IMR-90 (cell line): Measurements from ENCODE around the gene GGNBP2. TPM values are rescaled to one million over a fixed set of nuclear protein-coding genes. Genes with fewer than 3 reads are reported as not detected.

Experiments
- ATAC-seq: fragments of 200-7000 bp; cut with Tn5 transposase; 2 replicates; pipeline ENCODE4 v1.9.1; 2020; ENCODE audit warnings: low read depth, mild to moderate bottlenecking, moderate library complexity
- BruUV-seq: library from RNA; stranded (reverse); fragments of 400-500 nt; replicated peaks from 2 replicates; lab custom pipeline; 2021; lab: Mats Ljungman, UMichigan
- CTCF ChIA-PET: fragments of 300-600 bp; formaldehyde crosslinking; extraction: SDS; loops from one replicate; lab custom pipeline; 2021; ENCODE audit warnings: antibody characterized with exemption; lab: Yijun Ruan, JAX
- POLR2A ChIA-PET: fragments of 300-600 bp; sonication (Branson Sonifier 250); formaldehyde crosslinking; loops from one replicate; lab custom pipeline; 2022; ENCODE audit warnings: antibody characterized with exemption; ENCODE audit not compliant: unreplicated experiment; lab: Charles Lee
- DNase-seq: peaks from one replicate; pipeline ENCODE4 v3.0.0; 2013
- H2AFZ ChIP-seq: replicated peaks from 2 replicates; pipeline ENCODE3; 2013; ENCODE audit warnings: low read length, mild to moderate bottlenecking; ENCODE audit not compliant: poor library complexity
- H2AK5ac ChIP-seq: 2 replicates; pipeline ENCODE4 v1.6.1; 2013; ENCODE audit warnings: low read depth, low read length, inconsistent platforms
- H2AK9ac ChIP-seq: replicated peaks from 2 replicates; pipeline ENCODE3; 2013; ENCODE audit warnings: mild to moderate bottlenecking, low read depth, low read length, moderate library complexity; ENCODE audit not compliant: poor library complexity
- H2BK120ac ChIP-seq: 2 replicates; pipeline ENCODE4 v1.6.1; 2013; ENCODE audit warnings: low read depth, low read length, inconsistent platforms
- H2BK15ac ChIP-seq: 3 replicates; pipeline ENCODE4 v1.6.1; 2013; ENCODE audit warnings: low read depth, low read length, inconsistent platforms
- H2BK20ac ChIP-seq: 2 replicates; pipeline ENCODE4 v1.6.1; 2013; ENCODE audit warnings: low read depth, mild to moderate bottlenecking, inconsistent platforms, low read length, moderate library complexity
- H2BK5ac ChIP-seq: 2 replicates; pipeline ENCODE4 v1.6.1; 2013; ENCODE audit warnings: mild to moderate bottlenecking, low read depth, low read length, inconsistent platforms; ENCODE audit not compliant: poor library complexity, severe bottlenecking
- H3K14ac ChIP-seq: replicated peaks from 2 replicates; pipeline ENCODE4 v1.6.1; 2013; ENCODE audit warnings: low read depth, low read length, inconsistent platforms
- H3K18ac ChIP-seq: 2 replicates; pipeline ENCODE4 v1.6.1; 2013; ENCODE audit warnings: low read depth, low read length, control low read depth
- H3K23ac ChIP-seq: 2 replicates; pipeline ENCODE4 v1.6.1; 2013; ENCODE audit warnings: low read depth, low read length, inconsistent platforms
- H3K27ac ChIP-seq: 2 replicates; pipeline ENCODE4 v1.5.1; 2013; ENCODE audit warnings: mild to moderate bottlenecking, control low read depth, low read length; ENCODE audit not compliant: insufficient read depth
- H3K27me3 ChIP-seq: 2 replicates; pipeline ENCODE4 v1.6.1; 2013; ENCODE audit warnings: low read length; ENCODE audit not compliant: control insufficient read depth, insufficient read depth
- H3K36me3 ChIP-seq: 2 replicates; pipeline ENCODE4 v1.6.1; 2013; ENCODE audit warnings: low read length, mixed read lengths; ENCODE audit not compliant: control insufficient read depth, insufficient read depth
- H3K4ac ChIP-seq: 2 replicates; pipeline ENCODE4 v1.6.1; 2013; ENCODE audit warnings: low read depth, low read length, inconsistent platforms
- H3K4me1 ChIP-seq: 2 replicates; pipeline ENCODE4 v1.6.1; 2013; ENCODE audit warnings: low read length, mixed read lengths; ENCODE audit not compliant: control insufficient read depth, insufficient read depth
- H3K4me2 ChIP-seq: 2 replicates; pipeline ENCODE4 v1.6.1; 2013; ENCODE audit warnings: low read depth, mild to moderate bottlenecking, control low read depth, low read length, moderate library complexity
- H3K4me3 ChIP-seq: 2 replicates; pipeline ENCODE4 v1.5.1; 2013; ENCODE audit warnings: low read depth, mild to moderate bottlenecking, control low read depth, low read length, moderate library complexity; ENCODE audit not compliant: insufficient read depth
- H3K56ac ChIP-seq: 2 replicates; pipeline ENCODE4 v1.6.1; 2013; ENCODE audit warnings: low read length, inconsistent platforms; ENCODE audit not compliant: insufficient read depth; ENCODE audit errors: extremely low read depth
- H3K79me1 ChIP-seq, 2 experiments: 2 replicates each; pipeline ENCODE4 v1.6.1; 2013; ENCODE audit warnings: low read length in 2 of 2, inconsistent platforms in 1 of 2, low read depth in 1 of 2
- H3K9ac ChIP-seq: 2 replicates; pipeline ENCODE4 v1.6.1; 2013; ENCODE audit warnings: low read depth, low read length, control low read depth
- H3K9me1 ChIP-seq: 2 replicates; pipeline ENCODE4 v1.6.1; 2013; ENCODE audit warnings: low read length, inconsistent platforms; ENCODE audit not compliant: insufficient read depth
- H3K9me3 ChIP-seq: 2 replicates; pipeline ENCODE4 v1.6.1; 2013; ENCODE audit warnings: low read length; ENCODE audit not compliant: control insufficient read depth, insufficient read depth
- H4K20me1 ChIP-seq: 2 replicates; pipeline ENCODE4 v1.6.1; 2013; ENCODE audit warnings: low read length, inconsistent platforms; ENCODE audit not compliant: insufficient read depth
- H4K5ac ChIP-seq: 2 replicates; pipeline ENCODE4 v1.6.1; 2013; ENCODE audit warnings: mild to moderate bottlenecking, low read depth, low read length, control low read depth
- H4K8ac ChIP-seq, 2 experiments: 2 replicates each; pipeline ENCODE4 v1.6.1; 2013; ENCODE audit warnings: low read depth in 2 of 2, low read length in 2 of 2, control low read depth in 1 of 2, inconsistent platforms in 1 of 2
- H4K91ac ChIP-seq: 2 replicates; pipeline ENCODE4 v1.6.1; 2013; ENCODE audit warnings: low read depth, low read length, inconsistent platforms; ENCODE audit not compliant: insufficient read depth
- BHLHE40 ChIP-seq: fragments of 150-350 bp; IDR thresholded peaks from 2 replicates; pipeline ENCODE4 v1.6.1; 2016; ENCODE audit warnings: mild to moderate bottlenecking, low read depth, low read length
- CEBPB ChIP-seq: IDR thresholded peaks from 2 replicates; pipeline ENCODE4 v1.6.1; 2012; ENCODE audit warnings: low read depth, low read length, improper control_type of control experiment
- CTCF ChIP-seq: conservative IDR thresholded peaks from 2 replicates; pipeline ENCODE4 v1.5.1; 2012; ENCODE audit warnings: mild to moderate bottlenecking, low read depth, low read length, improper control_type of control experiment
- ELK1 ChIP-seq: fragments of 150-350 bp; IDR thresholded peaks from 2 replicates; pipeline ENCODE4 v1.6.1; 2016; ENCODE audit warnings: low read depth, mild to moderate bottlenecking, low read length, moderate library complexity, borderline replicate concordance
- MAFK ChIP-seq: IDR thresholded peaks from 2 replicates; pipeline ENCODE4 v1.6.1; 2012; ENCODE audit warnings: low read depth, low read length, improper control_type of control experiment
- MAZ ChIP-seq: IDR thresholded peaks from 2 replicates; pipeline ENCODE4 v1.6.1; 2012; ENCODE audit warnings: low read depth, mild to moderate bottlenecking, low read length, improper control_type of control experiment, moderate library complexity, borderline replicate concordance
- MXI1 ChIP-seq: IDR thresholded peaks from 2 replicates; pipeline ENCODE4 v1.6.1; 2012; ENCODE audit warnings: low read depth, mild to moderate bottlenecking, low read length, moderate library complexity, borderline replicate concordance
- NFE2L2 ChIP-seq: fragments of 150-350 bp; IDR thresholded peaks from 2 replicates; pipeline ENCODE4 v1.6.1; 2016; ENCODE audit warnings: low read depth, mild to moderate bottlenecking, low read length
- POLR2A ChIP-seq: IDR thresholded peaks from 2 replicates; pipeline ENCODE4 v1.6.1; 2012; ENCODE audit warnings: mild to moderate bottlenecking, low read depth, low read length
- RAD21 ChIP-seq: IDR thresholded peaks from 2 replicates; pipeline ENCODE4 v1.6.1; 2012; ENCODE audit warnings: low read length, improper control_type of control experiment
- RCOR1 ChIP-seq: IDR thresholded peaks from 2 replicates; pipeline ENCODE4 v1.6.1; 2012; ENCODE audit warnings: mild to moderate bottlenecking, low read length, improper control_type of control experiment; ENCODE audit not compliant: insufficient replicate concordance
- SMC3 ChIP-seq: fragments of 150-350 bp; IDR thresholded peaks from 2 replicates; pipeline ENCODE4 v1.6.1; 2016; ENCODE audit warnings: low read depth, mild to moderate bottlenecking, antibody characterized with exemption, low read length, moderate library complexity
- USF2 ChIP-seq: fragments of 150-350 bp; IDR thresholded peaks from 2 replicates; pipeline ENCODE4 v1.6.1; 2017; ENCODE audit warnings: mild to moderate bottlenecking, antibody characterized with exemption, low read length, low read depth
- WGBS, 2 experiments: methylation state at CpG; one replicate each; pipeline versions ENCODE4 v1.1.5 to v1.1.7; 2013; ENCODE audit warnings: missing lambda C conversion rate in 2 of 2; ENCODE audit not compliant: insufficient read length in 1 of 2; ENCODE audit errors: extremely low coverage in 2 of 2; 5-methylcytosine and 5-hydroxymethylcytosine counted together
- dilution Hi-C: fragments of 300-500 bp; cut with HindIII; formaldehyde crosslinking; loops from one replicate; pipeline ENCODE4 v1.14.3; 2018; ENCODE audit warnings: low sequenced_read_pairs; ENCODE audit not compliant: unreplicated experiment
- in situ Hi-C: fragments of 300-500 bp; cut with MboI; formaldehyde crosslinking; loops from 3 replicates; pipeline ENCODE4 v1.14.3; 2019; ENCODE audit warnings: low sequenced_read_pairs, inconsistent platforms, mixed read lengths
- intact Hi-C: fragments of 100-400 bp; cut with micrococcal nuclease; formaldehyde crosslinking; loops from 2 replicates; pipeline ENCODE4 v1.10.0; 2022
- polyA plus RNA-seq, 3 experiments: library from polyadenylated mRNA; depleted of rRNA; stranded (reverse); fragments of >200 nt; gene quantifications; 2 replicates each; pipeline ENCODE4 v1.2.3, GENCODE V29; 2012; ENCODE audit warnings: low replicate concordance in 1 of 3
- total RNA-seq: library from RNA; depleted of rRNA; stranded (reverse); fragments of >200 nt; gene quantifications from 2 replicates; pipeline ENCODE4 v1.2.3, GENCODE V29; 2012

Gene GGNBP2
- total and polyA plus RNA-seq, 2 of the 4 experiments (the other 2 are of a cell fraction): 40.7 to 56.2 TPM

- no peak overlapping the region for H2BK120ac ChIP-seq
- no peak overlapping the region for H2BK15ac ChIP-seq
- H3K9me3 ChIP-seq: no peaks in the 10 kb centered on the region
- H3K14ac ChIP-seq: no peak overlapping the region
- no TSS peak for BruUV-seq
- no peak overlapping the region for H2AK5ac ChIP-seq
- H3K9me1 ChIP-seq: peaks cover 13% of the 10 kb centered on the region
- intact Hi-C loops: no loop called here
- H3K9ac ChIP-seq: no peak overlapping the region
- no peak overlapping the region for H2BK5ac ChIP-seq
- H3K27me3 ChIP-seq: no peaks in the 10 kb centered on the region
- H3K4me1 ChIP-seq: no peaks in the 10 kb centered on the region
- peaks cover 6% of the 10 kb centered on the region for H4K20me1 ChIP-seq
- H2BK20ac ChIP-seq: no peak overlapping the region
- H3K4ac ChIP-seq: no peak overlapping the region
- H4K91ac ChIP-seq: no peak overlapping the region
- H2AK9ac ChIP-seq: no peak overlapping the region
- CTCF ChIA-PET: no interaction called here
- no peak overlapping the region for H2AFZ ChIP-seq
- H3K18ac ChIP-seq: no peak overlapping the region
- no peak overlapping the region for H4K5ac ChIP-seq
- TF ChIP-seq USF2: no peak
- TF ChIP-seq MXI1: no peak
- TF ChIP-seq RAD21: no peak
- TF ChIP-seq NFE2L2: no peak
- TF ChIP-seq CEBPB: no peak
- no peak for TF ChIP-seq CTCF
- TF ChIP-seq BHLHE40: no peak
- no peak for TF ChIP-seq SMC3
- TF ChIP-seq POLR2A: no peak
- TF ChIP-seq ELK1: no peak
- TF ChIP-seq RCOR1: no peak
- TF ChIP-seq MAFK: no peak
- TF ChIP-seq MAZ: no peak
- in situ Hi-C loops: no loop called here
- peaks cover 12 to 28% of the 10 kb centered on the region in 2 experiments for H3K79me1 ChIP-seq
- WGBS, 2 experiments: no CpG with 5 or more reads among the region's 4 CpGs
- H3K36me3 ChIP-seq: peaks cover 30% of the 10 kb centered on the region
- no peak for ATAC-seq
- no peak overlapping the region for H3K4me3 ChIP-seq
- H4K8ac ChIP-seq: no peak overlapping the region
- peak; percentile 41 for DNase-seq
- POLR2A ChIA-PET: no interaction called here
- dilution Hi-C loops: no loop called here
- H3K27ac ChIP-seq: no peak overlapping the region
- H3K23ac ChIP-seq: no peak overlapping the region
- H3K56ac ChIP-seq: no peak overlapping the region
- H3K4me2 ChIP-seq: no peak overlapping the region
Observed at GRCh38 chr17:36524428-36524876, 20.3 kb upstream of the GGNBP2 start.
